K562 (cell line): ENCODE measurements around the gene FAM83E. TPM values are rescaled to one million over a fixed set of nuclear protein-coding genes. Genes with fewer than 3 reads are reported as not detected.

Experiments
- CHAMP1 ChIP-seq: fragments of 450-650 bp; IDR thresholded peaks from 2 replicates; pipeline ENCODE4 v1.6.1; 2016; ENCODE audit warnings: mild to moderate bottlenecking
- DACH1 ChIP-seq: fragments of 450-650 bp; IDR thresholded peaks from 2 replicates; pipeline ENCODE4 v1.6.1; 2018; ENCODE audit not compliant: partially characterized antibody
- POLR2AphosphoS5 ChIP-seq: IDR thresholded peaks from 2 replicates; pipeline ENCODE4 v1.6.1; 2011; ENCODE audit warnings: mild to moderate bottlenecking, low read depth, low read length, moderate library complexity; ENCODE audit not compliant: control insufficient read depth, insufficient read depth
- RNF2 ChIP-seq: sonication (generic); IDR thresholded peaks from 2 replicates; pipeline ENCODE4 v1.6.1; 2016
- THRB ChIP-seq: fragments of 450-650 bp; formaldehyde crosslinking; conservative IDR thresholded peaks from 2 replicates; pipeline ENCODE4 v1.4.0; 2022; ENCODE audit warnings: mild to moderate bottlenecking, missing genetic modification characterization
- ZBTB11 ChIP-seq, 3 experiments: fragments of 200-800 bp in 1 of 3; fragments of 250-450 bp in 1 of 3; fragments of 450-650 bp in 1 of 3; sonication (Bioruptor Pico) in 1 of 3; sonication (Bioruptor generic) in 1 of 3; formaldehyde crosslinking in 1 of 3; IDR thresholded peaks; 2 replicates each; pipeline versions ENCODE4 v1.6.1 to v1.8.0; 2016 to 2022; ENCODE audit warnings: mild to moderate bottlenecking in 2 of 3, missing genetic modification characterization in 2 of 3, missing compliant biosample characterization in 1 of 3, moderate library complexity in 1 of 3
- ZFP91 ChIP-seq: sonication (generic); formaldehyde crosslinking; IDR thresholded peaks from 2 replicates; pipeline ENCODE4 v1.8.0; 2022; ENCODE audit warnings: mild to moderate bottlenecking, missing genetic modification reagents
- ZNF134 ChIP-seq: fragments of 250-450 bp; sonication (Bioruptor Pico); conservative IDR thresholded peaks from 2 replicates; pipeline ENCODE4 v1.4.0; 2020
- ZNF232 ChIP-seq: sonication (generic); formaldehyde crosslinking; IDR thresholded peaks from 2 replicates; pipeline ENCODE4 v1.8.0; 2022; ENCODE audit warnings: mild to moderate bottlenecking, missing genetic modification reagents
- ZNF609 ChIP-seq: sonication (generic); formaldehyde crosslinking; IDR thresholded peaks from 2 replicates; pipeline ENCODE4 v1.8.1; 2023; ENCODE audit warnings: missing genetic modification reagents, mild to moderate bottlenecking, borderline replicate concordance
- ZNF830 ChIP-seq: fragments of 250-450 bp; sonication (Bioruptor Pico); IDR thresholded peaks from 2 replicates; pipeline ENCODE4 v1.5.0; 2021; ENCODE audit warnings: mild to moderate bottlenecking
- polyA plus RNA-seq, 8 experiments: library from polyadenylated mRNA; depleted of rRNA in 4 of 8; stranded (reverse) in 5 of 8; unstranded in 3 of 8; fragments of >200 nt; fragmentation: Nextera tagmentation in 2 of 8; fragmentation: Illumina TruSeq in 1 of 8; extraction: Ambion mirVana in 2 of 8; extraction: Trizol in 1 of 8; gene quantifications; 2 replicates each; pipeline versions ENCODE4 v1.2.1 to v1.2.3, GENCODE V29; 2011 to 2014; ENCODE audit warnings: inconsistent platforms in 1 of 8, missing spikeins in 1 of 8
- total RNA-seq, 7 experiments: library from RNA; depleted of rRNA in 6 of 7; stranded (reverse); fragments of >200 nt in 6 of 7; fragmentation: Illumina TruSeq in 2 of 7; extraction: Trizol in 2 of 7; gene quantifications; 2 replicates each; pipeline versions ENCODE4 v1.2.1 to v1.2.3, GENCODE V29; 2011 to 2021; ENCODE audit warnings: low replicate concordance in 1 of 7

FAM83E gene
- total and polyA plus RNA-seq, 9 of the 15 experiments (the other 6 are each of a cell fraction or from before 2014, with no cell fraction given), result 0.15 to 0.87 (median 0.29) TPM; not detected in 4

- TF ChIP-seq THRB (peak; percentile 51; the same call in 1 of the 2 replicates), POLR2AphosphoS5 (0 out of 2 replicates have a peak, but pooled peaks have one; percentile 16), DACH1 (no peak), ZBTB11 (CRISPR knock-in tag; IDR thresholded peaks at IDR 0.05) (0 out of 6 replicates have a peak, but pooled peaks of 1 of the 3 experiments have one; percentile 46), ZNF134 (CRISPR knock-in tag) (no peak), ZNF830 (CRISPR knock-in tag) (no peak), CHAMP1 (no peak; the same call in 1 of the 2 replicates), ZFP91 (CRISPR knock-in tag) (peak; percentile 87; the same call in 1 of the 2 replicates), ZNF609 (0 out of 2 replicates have a peak, but pooled peaks have one; percentile 78), RNF2 (peak; percentile 63), ZNF232 (CRISPR knock-in tag) (no peak)
Measured at GRCh38 chr19:48637948-48638830, 23.3 kb upstream of the FAM83E start (continued).
